ENCODE results near the gene GPR3.

DNA sequence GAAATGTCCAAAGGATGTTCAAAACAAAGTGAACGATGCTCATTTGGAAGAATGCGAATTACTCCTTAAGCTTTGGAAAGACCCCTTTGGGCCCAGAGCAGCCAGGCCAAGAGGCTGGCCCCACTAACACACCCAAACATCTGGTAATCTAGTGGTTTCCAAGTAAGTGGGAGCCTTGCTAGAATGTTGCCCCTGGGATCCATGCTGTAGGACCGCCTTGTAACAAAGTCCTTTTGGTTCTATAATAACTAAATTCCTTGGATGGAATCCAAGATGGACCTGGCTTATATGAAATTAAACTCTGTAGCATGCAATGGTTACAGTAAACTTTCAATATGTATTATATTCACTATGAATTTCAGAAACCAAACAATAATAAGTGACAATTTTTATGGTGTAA, 25.3 kb downstream of the GPR3 start:
- TF ChIP-seq EZH2phosphoT487 (IDR thresholded peaks at IDR 0.05; ENCODE audit: borderline replicate concordance), result no peak
- TF ChIP-seq, protein P1, sequence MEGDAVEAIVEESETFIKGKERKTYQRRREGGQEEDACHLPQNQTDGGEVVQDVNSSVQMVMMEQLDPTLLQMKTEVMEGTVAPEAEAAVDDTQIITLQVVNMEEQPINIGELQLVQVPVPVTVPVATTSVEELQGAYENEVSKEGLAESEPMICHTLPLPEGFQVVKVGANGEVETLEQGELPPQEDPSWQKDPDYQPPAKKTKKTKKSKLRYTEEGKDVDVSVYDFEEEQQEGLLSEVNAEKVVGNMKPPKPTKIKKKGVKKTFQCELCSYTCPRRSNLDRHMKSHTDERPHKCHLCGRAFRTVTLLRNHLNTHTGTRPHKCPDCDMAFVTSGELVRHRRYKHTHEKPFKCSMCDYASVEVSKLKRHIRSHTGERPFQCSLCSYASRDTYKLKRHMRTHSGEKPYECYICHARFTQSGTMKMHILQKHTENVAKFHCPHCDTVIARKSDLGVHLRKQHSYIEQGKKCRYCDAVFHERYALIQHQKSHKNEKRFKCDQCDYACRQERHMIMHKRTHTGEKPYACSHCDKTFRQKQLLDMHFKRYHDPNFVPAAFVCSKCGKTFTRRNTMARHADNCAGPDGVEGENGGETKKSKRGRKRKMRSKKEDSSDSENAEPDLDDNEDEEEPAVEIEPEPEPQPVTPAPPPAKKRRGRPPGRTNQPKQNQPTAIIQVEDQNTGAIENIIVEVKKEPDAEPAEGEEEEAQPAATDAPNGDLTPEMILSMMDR (conservative IDR thresholded peaks at IDR 0.05; ENCODE audit: low read length), result no peak
